Osteoblast (primary cell): Measurements from ENCODE around the gene ZBTB5. TPM values are rescaled to one million over a fixed set of nuclear protein-coding genes. Genes with fewer than 3 reads are reported as not detected.
A peak's percentile ranks its signal among the peaks of the same experiment; 100 is the strongest.

Source experiments
- DNase-seq: peaks from one replicate; pipeline ENCODE4 v3.0.0; 2011; ENCODE audit warnings: low spot score, mixed read lengths; ENCODE audit not compliant: insufficient read length; ENCODE audit errors: missing footprints
- H2AFZ ChIP-seq: 2 replicates; pipeline ENCODE4 v1.6.0; 2011; ENCODE audit warnings: mild to moderate bottlenecking, low read length
- H3K27ac ChIP-seq: 2 replicates; pipeline ENCODE4 v1.5.1; 2011; ENCODE audit warnings: mild to moderate bottlenecking, low read depth, low read length, moderate library complexity
- H3K27me3 ChIP-seq: 2 replicates; pipeline ENCODE4 v1.6.0; 2012; ENCODE audit warnings: mild to moderate bottlenecking, control low read depth, inconsistent platforms, low read length, moderate library complexity; ENCODE audit not compliant: insufficient read depth
- H3K36me3 ChIP-seq: 2 replicates; pipeline ENCODE4 v1.5.1; 2011; ENCODE audit warnings: mild to moderate bottlenecking, low read length, control low read depth, moderate library complexity; ENCODE audit not compliant: insufficient read depth
- H3K4me1 ChIP-seq: 2 replicates; pipeline ENCODE4 v1.5.1; 2011; ENCODE audit warnings: mild to moderate bottlenecking, low read length, control low read depth, moderate library complexity; ENCODE audit not compliant: insufficient read depth
- H3K4me2 ChIP-seq: 2 replicates; pipeline ENCODE4 v1.6.0; 2011; ENCODE audit warnings: mild to moderate bottlenecking, low read length; ENCODE audit not compliant: insufficient read depth
- H3K4me3 ChIP-seq: fragments of 200-600 bp; sonication (generic); 3 replicates; pipeline ENCODE4 v1.5.1; 2012; ENCODE audit warnings: mild to moderate bottlenecking, low read length, inconsistent platforms; ENCODE audit not compliant: insufficient read depth
- H3K79me2 ChIP-seq: 2 replicates; pipeline ENCODE4 v1.6.0; 2012; ENCODE audit warnings: mild to moderate bottlenecking, low read length, control low read depth, inconsistent platforms; ENCODE audit not compliant: insufficient read depth
- H3K9me3 ChIP-seq: 2 replicates; pipeline ENCODE4 v1.5.1; 2011; ENCODE audit warnings: low read depth, low read length, control low read depth
- H4K20me1 ChIP-seq: 2 replicates; pipeline ENCODE4 v1.6.0; 2012; ENCODE audit warnings: mild to moderate bottlenecking, low read length, control low read depth; ENCODE audit not compliant: insufficient read depth
- total RNA-seq: library from RNA; depleted of rRNA; stranded (reverse); fragments of >200 nt; gene quantifications from 2 replicates; pipeline ENCODE4 v1.2.3, GENCODE V29; 2012
- TF ChIP-seq, protein P1 (sequence below): IDR thresholded peaks from 2 replicates; pipeline ENCODE4 v1.5.1; 2011; ENCODE audit warnings: mild to moderate bottlenecking, low read depth, low read length, moderate library complexity; ENCODE audit errors: extremely low read depth

The ZBTB5 gene
- total RNA-seq, 1 donor = 11.6 TPM

DNA sequence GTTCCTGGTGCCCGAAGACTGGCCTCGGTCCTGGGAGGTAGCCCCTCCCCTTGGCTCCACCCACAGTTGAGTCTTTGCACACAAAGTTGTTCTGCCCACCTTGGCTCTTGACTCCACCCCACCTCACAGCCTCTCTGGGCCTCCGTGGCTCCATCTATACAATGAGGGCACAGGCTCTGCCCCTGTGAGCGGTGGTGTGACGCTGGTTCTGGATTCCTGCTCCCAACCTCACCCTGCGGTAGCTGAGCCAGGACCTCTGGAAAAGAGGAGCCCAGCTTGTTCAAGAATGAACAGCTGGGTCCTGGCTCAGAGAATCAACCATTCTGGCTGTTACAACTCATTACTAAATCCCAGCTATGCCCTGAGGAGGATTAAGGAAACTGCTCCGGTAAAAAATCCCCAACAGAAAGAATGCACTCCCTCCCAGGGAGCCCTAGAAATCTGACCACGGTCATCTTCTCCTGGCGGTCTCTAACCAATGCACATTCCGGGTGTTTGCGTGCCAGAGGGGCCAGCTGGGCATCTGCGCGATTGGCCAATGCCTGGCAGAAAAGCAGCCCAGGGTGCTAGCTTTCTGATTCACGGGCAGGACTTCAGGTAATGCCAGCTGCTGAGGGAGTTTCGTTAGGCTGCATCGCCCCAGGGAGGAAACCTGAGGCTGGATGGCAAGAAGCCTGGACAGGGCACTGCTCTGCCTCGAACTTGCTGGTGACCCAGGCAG is 52.7 kb downstream of the ZBTB5 start:
- no peaks in the 10 kb centered on the region for H3K9me3 ChIP-seq
- no peak for DNase-seq
- peaks cover 7% of the 10 kb centered on the region for H3K4me1 ChIP-seq
- H3K4me2 ChIP-seq = peak overlapping the region; percentile 44
- TF ChIP-seq, protein P1, sequence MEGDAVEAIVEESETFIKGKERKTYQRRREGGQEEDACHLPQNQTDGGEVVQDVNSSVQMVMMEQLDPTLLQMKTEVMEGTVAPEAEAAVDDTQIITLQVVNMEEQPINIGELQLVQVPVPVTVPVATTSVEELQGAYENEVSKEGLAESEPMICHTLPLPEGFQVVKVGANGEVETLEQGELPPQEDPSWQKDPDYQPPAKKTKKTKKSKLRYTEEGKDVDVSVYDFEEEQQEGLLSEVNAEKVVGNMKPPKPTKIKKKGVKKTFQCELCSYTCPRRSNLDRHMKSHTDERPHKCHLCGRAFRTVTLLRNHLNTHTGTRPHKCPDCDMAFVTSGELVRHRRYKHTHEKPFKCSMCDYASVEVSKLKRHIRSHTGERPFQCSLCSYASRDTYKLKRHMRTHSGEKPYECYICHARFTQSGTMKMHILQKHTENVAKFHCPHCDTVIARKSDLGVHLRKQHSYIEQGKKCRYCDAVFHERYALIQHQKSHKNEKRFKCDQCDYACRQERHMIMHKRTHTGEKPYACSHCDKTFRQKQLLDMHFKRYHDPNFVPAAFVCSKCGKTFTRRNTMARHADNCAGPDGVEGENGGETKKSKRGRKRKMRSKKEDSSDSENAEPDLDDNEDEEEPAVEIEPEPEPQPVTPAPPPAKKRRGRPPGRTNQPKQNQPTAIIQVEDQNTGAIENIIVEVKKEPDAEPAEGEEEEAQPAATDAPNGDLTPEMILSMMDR = no peak
- H4K20me1 ChIP-seq = no peaks in the 10 kb centered on the region
- no peak overlapping the region for H2AFZ ChIP-seq
- no peak overlapping the region for H3K4me3 ChIP-seq
- no peaks in the 10 kb centered on the region for H3K36me3 ChIP-seq
- H3K27ac ChIP-seq = peak overlapping the region; percentile 14
- no peaks in the 10 kb centered on the region for H3K27me3 ChIP-seq
- H3K79me2 ChIP-seq = no peaks in the 10 kb centered on the region

DNA sequence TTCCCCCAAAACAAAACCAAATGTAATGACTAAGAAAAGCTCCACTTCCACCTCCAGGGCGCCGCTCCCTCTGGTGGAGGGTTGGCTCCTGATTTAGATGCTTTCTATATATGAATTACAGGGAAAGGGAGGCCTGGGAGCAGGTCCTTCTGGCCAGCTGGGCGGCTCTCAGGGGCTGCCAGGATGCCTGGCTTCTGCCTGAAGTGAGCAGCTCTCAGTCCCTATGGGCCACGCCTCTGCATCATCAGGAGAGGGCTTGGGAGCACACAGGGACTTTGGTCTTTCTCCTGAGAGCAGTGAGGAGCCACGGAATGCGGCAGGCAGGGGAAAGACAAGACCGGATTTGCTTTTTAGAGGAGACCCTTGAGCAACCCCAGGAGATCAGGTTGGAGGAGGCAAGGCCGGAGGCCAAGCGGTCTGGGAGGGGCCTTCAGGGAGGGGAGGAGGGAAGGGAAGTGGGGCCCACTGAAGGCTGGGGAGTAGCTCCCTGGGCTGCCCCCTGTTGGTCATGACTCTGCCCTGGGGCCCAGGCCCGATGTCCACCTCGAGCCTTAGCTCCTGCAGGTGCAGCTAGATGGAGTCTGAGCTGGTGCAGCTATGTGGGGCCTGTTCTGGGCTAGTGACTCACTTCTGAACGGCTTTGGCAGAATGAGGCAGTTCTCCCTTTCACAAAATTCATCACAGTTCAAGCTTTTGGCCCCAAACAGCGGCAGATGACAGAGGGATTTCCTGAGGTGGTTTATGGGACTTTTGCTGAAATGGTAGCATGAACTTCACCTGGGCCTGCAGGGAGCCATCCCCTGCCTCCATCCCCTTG is 54.1 kb downstream of the ZBTB5 start:
- H3K27ac ChIP-seq = no peak overlapping the region
- no peaks in the 10 kb centered on the region for H3K79me2 ChIP-seq
- peaks cover 6% of the 10 kb centered on the region for H3K27me3 ChIP-seq
- no peak overlapping the region for H2AFZ ChIP-seq
- H3K4me3 ChIP-seq = no peak overlapping the region
- no peaks in the 10 kb centered on the region for H3K9me3 ChIP-seq
- no peak overlapping the region for H3K4me2 ChIP-seq
- DNase-seq = no peak
- H3K4me1 ChIP-seq = peaks cover 7% of the 10 kb centered on the region
- TF ChIP-seq, protein P1 = peak; percentile 56
- H3K36me3 ChIP-seq = no peaks in the 10 kb centered on the region
- H4K20me1 ChIP-seq = no peaks in the 10 kb centered on the region

DNA sequence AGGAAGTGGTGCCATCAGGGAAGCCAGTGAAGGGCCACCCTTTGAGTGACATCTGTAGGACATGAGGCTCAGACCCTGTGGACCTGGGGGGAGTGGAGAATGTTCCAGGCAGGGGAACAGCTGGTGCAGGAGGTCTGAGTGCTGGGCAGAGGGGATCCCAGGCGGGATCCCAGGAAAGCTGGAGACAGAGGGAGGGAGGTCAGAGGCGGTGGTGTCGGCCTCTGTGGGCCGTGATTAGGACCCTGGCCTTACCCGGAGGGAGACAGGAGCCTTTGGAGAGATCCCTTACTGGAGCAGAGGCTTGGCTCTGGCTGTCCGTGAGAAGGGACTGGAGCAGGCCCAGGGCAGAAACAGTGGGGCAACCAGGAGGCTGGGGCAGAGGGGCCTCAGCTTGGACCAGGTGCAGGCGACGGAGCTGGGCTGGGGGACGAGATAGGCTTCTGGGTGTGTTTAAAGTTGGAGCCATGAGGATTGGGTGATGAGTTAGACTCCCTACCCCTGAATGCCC is 54.8 kb downstream of the ZBTB5 start:
- no peak for DNase-seq
- H2AFZ ChIP-seq = no peak overlapping the region
- no peak overlapping the region for H3K27ac ChIP-seq
- no peaks in the 10 kb centered on the region for H3K9me3 ChIP-seq
- no peaks in the 10 kb centered on the region for H4K20me1 ChIP-seq
- no peak overlapping the region for H3K4me3 ChIP-seq
- no peaks in the 10 kb centered on the region for H3K36me3 ChIP-seq
- peaks cover 5% of the 10 kb centered on the region for H3K4me1 ChIP-seq
- peaks cover 6% of the 10 kb centered on the region for H3K27me3 ChIP-seq
- TF ChIP-seq, protein P1 = no peak
- H3K79me2 ChIP-seq = no peaks in the 10 kb centered on the region
- H3K4me2 ChIP-seq = no peak overlapping the region
